HEK293 (cell line): Measurements from ENCODE around the gene HAND2.

ENCODE experiments used
- ATF2 ChIP-seq: fragments of 450-650 bp; formaldehyde crosslinking; IDR thresholded peaks from 2 replicates; pipeline ENCODE4 v1.5.1; 2016; ENCODE audit warnings: missing biosample characterization, missing genetic modification characterization, low read depth
- BCL11A ChIP-seq: fragments of 450-650 bp; formaldehyde crosslinking; IDR thresholded peaks from 2 replicates; pipeline ENCODE4 v1.5.1; 2016; ENCODE audit warnings: low read depth, missing biosample characterization, missing genetic modification characterization
- PRDM10 ChIP-seq: fragments of 450-650 bp; formaldehyde crosslinking; IDR thresholded peaks from 2 replicates; pipeline ENCODE4 v1.5.1; 2016; ENCODE audit warnings: missing biosample characterization, missing genetic modification characterization
- YY1 ChIP-seq: fragments of 450-650 bp; formaldehyde crosslinking; IDR thresholded peaks from 2 replicates; pipeline ENCODE4 v1.5.1; 2018; ENCODE audit warnings: missing biosample characterization, missing genetic modification characterization
- ZBTB7A ChIP-seq: fragments of 450-650 bp; formaldehyde crosslinking; IDR thresholded peaks from 2 replicates; pipeline ENCODE4 v1.5.1; 2016; ENCODE audit warnings: low read depth, missing biosample characterization, missing genetic modification characterization
- TF ChIP-seq, protein P1 (sequence below): fragments of 450-650 bp; formaldehyde crosslinking; IDR thresholded peaks from 2 replicates; pipeline ENCODE4 v1.5.1; 2016; ENCODE audit warnings: missing biosample characterization, missing genetic modification characterization

DNA sequence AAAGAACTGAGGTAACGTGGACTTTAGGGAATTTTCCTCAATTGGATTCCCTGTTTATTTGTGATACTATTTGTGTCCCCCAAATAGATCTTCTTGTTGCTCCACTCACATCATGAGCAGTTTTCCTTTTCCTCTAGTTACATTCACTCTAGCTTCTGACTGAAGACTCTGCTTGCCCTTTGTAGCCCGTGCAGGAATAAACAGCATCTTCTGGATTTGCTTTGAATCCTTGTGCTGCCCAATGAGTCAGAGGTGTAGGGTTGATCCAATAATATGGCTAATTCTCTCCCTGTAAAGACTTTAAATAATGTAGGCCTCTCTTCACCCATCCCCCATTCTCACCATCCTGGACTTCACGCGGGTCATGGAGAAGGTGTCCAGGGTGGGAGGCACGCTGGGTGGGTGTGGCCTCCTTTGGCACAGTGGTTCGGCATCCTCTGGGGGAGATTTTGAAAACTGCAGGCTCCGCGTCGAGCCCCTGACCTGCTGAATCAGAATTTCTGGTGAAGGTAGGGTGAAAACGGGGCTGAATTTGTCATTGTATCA lies 9.0 kb downstream of the HAND2 start:
- TF ChIP-seq PRDM10 (tag by site-specific recombination) (no peak), ATF2 (tag by site-specific recombination) (no peak), YY1 (tag by site-specific recombination) (no peak), BCL11A (tag by site-specific recombination) (no peak), ZBTB7A (no peak)
- TF ChIP-seq, protein P1, sequence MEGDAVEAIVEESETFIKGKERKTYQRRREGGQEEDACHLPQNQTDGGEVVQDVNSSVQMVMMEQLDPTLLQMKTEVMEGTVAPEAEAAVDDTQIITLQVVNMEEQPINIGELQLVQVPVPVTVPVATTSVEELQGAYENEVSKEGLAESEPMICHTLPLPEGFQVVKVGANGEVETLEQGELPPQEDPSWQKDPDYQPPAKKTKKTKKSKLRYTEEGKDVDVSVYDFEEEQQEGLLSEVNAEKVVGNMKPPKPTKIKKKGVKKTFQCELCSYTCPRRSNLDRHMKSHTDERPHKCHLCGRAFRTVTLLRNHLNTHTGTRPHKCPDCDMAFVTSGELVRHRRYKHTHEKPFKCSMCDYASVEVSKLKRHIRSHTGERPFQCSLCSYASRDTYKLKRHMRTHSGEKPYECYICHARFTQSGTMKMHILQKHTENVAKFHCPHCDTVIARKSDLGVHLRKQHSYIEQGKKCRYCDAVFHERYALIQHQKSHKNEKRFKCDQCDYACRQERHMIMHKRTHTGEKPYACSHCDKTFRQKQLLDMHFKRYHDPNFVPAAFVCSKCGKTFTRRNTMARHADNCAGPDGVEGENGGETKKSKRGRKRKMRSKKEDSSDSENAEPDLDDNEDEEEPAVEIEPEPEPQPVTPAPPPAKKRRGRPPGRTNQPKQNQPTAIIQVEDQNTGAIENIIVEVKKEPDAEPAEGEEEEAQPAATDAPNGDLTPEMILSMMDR = no peak
